ENCODE results near the gene TEX19. TPM values are rescaled to one million over a fixed set of nuclear protein-coding genes. Genes with fewer than 3 reads are reported as not detected.
"Not testable (repeated sequence)": the region's sequence is repeated elsewhere in the genome, so short reads cannot be mapped to it uniquely, and the experiment has no call there.

Gene TEX19
- total and polyA plus RNA-seq, 9 of the 15 experiments (the other 6 are each of a cell fraction or from before 2014, with no cell fraction given): 0.10 to 4.9 (median 1.9) TPM

- H3K9me1 ChIP-seq (ENCODE audit: control insufficient read depth, insufficient read depth, low read length); H3K4me2 ChIP-seq (ENCODE audit: insufficient read depth, low read length); BruUV-seq (replicated peaks); H2AFZ ChIP-seq (ENCODE audit: low read depth, low read length); H3K36me3 ChIP-seq (ENCODE audit: control insufficient read depth, insufficient read depth, low read length); H4K20me1 ChIP-seq (replicated peaks; ENCODE audit: control insufficient read depth, insufficient read depth, low read length); FAIRE-seq; POLR2A ChIA-PET; ATAC-seq; intact Hi-C loops (cut with micrococcal nuclease); CTCF ChIA-PET (ENCODE audit: low intra/inter-chr PET ratio); DNase-seq (ENCODE audit: extremely low read depth in 1 of 4, low spot score in 3 of 4); H3K9ac ChIP-seq (ENCODE audit: insufficient read depth in 1 of 2, low read depth in 2 of 2, low read length in 2 of 2); H3K9me3 ChIP-seq (replicated peaks; ENCODE audit: control insufficient read depth, insufficient read depth, low read depth, low read length); in situ Hi-C loops (cut with MboI); H3K4me3 ChIP-seq; H3K27me3 ChIP-seq (ENCODE audit: control insufficient read depth in 2 of 2, insufficient read depth in 2 of 2, low read length in 2 of 2); H3K27ac ChIP-seq (ENCODE audit: extremely low read depth, low read depth, low read length); H3K79me2 ChIP-seq (ENCODE audit: control insufficient read depth, insufficient read depth, low read length): not testable (repeated sequence)
- TF ChIP-seq CBFA2T2 (conservative IDR thresholded peaks at IDR 0.05): peak; percentile 15; the same call in 1 of the 2 replicates
- 0 out of 2 replicates have a peak, but pooled peaks have one; percentile 17 for TF ChIP-seq SOX6 (IDR thresholded peaks at IDR 0.05)
- TF ChIP-seq CBFA2T3 (IDR thresholded peaks at IDR 0.05): peak; percentile 29; the same call in 1 of the 2 replicates
- H3K4me1 ChIP-seq (replicated peaks in 1 of 2; ENCODE audit: control insufficient read depth in 2 of 2, insufficient read depth in 2 of 2, low read length in 2 of 2): peaks cover 3 to 52% of the 10 kb centered on the region in 2 experiments; a peak in 3 of 5 replicates
- WGBS (ENCODE audit: insufficient coverage, low coverage, missing lambda C conversion rate): 9% methylated on average over 2 of the region's 5 CpGs
Observed at GRCh38 chr17:82377294-82377693, 18.2 kb downstream of the TEX19 start.

- Histone ChIP-seq H3K27ac (ENCODE audit: extremely low read depth, low read depth, low read length) (no peak overlapping the region), H3K4me1 (replicated peaks in 1 of 2; ENCODE audit: control insufficient read depth in 2 of 2, insufficient read depth in 2 of 2, low read length in 2 of 2) (peaks cover 3 to 51% of the 10 kb centered on the region in 2 experiments; a peak in 2 of 5 replicates), H3K36me3 (ENCODE audit: control insufficient read depth, insufficient read depth, low read length) (no peaks in the 10 kb centered on the region), H3K9me3 (replicated peaks; ENCODE audit: control insufficient read depth, insufficient read depth, low read depth, low read length) (no peaks in the 10 kb centered on the region), H3K9ac (ENCODE audit: insufficient read depth in 1 of 2, low read depth in 2 of 2, low read length in 2 of 2) (peak overlapping the region in 1 of 2 experiments; percentile 74; a peak in 2 of 4 replicates), H3K27me3 (ENCODE audit: control insufficient read depth in 2 of 2, insufficient read depth in 2 of 2, low read length in 2 of 2) (no peaks in the 10 kb centered on the region), H3K79me2 (ENCODE audit: control insufficient read depth, insufficient read depth, low read length) (no peaks in the 10 kb centered on the region), H3K9me1 (ENCODE audit: control insufficient read depth, insufficient read depth, low read length) (no peaks in the 10 kb centered on the region), H3K4me3 (no peak overlapping the region), H3K4me2 (ENCODE audit: insufficient read depth, low read length) (no peak overlapping the region), H2AFZ (ENCODE audit: low read depth, low read length) (no peak overlapping the region), H4K20me1 (replicated peaks; ENCODE audit: control insufficient read depth, insufficient read depth, low read length) (no peaks in the 10 kb centered on the region)
- DNase-seq (ENCODE audit: extremely low read depth in 1 of 4, low spot score in 3 of 4) (no peak), ATAC-seq (no peak), FAIRE-seq (no peak)
- intact Hi-C loops (cut with micrococcal nuclease) (no loop called here), in situ Hi-C loops (cut with MboI) (no loop called here)
- CTCF ChIA-PET (ENCODE audit: low intra/inter-chr PET ratio): no interaction called here
- POLR2A ChIA-PET: interaction anchor here (0.6 to 0.9 kb wide), 3 partner anchors 8 to 438 kb away, joined by 3 read pairs; no protein-coding TSS in a partner anchor
- no TSS peak for BruUV-seq (replicated peaks)
- 66% methylated on average over 25 of the region's 31 CpGs for WGBS (ENCODE audit: insufficient coverage, low coverage, missing lambda C conversion rate)
- TF ChIP-seq C11orf30 (IDR thresholded peaks at IDR 0.05; ENCODE audit: low read depth) (no peak), THAP12 (CRISPR knock-in tag; IDR thresholded peaks at IDR 0.05) (no peak), ZNF121 (CRISPR knock-in tag; conservative IDR thresholded peaks at IDR 0.05) (0 out of 2 replicates have a peak, but pooled peaks have one; percentile 19), GABPA (tag; conservative IDR thresholded peaks at IDR 0.05; ENCODE audit: low read depth) (no peak), POLR2G (IDR thresholded peaks at IDR 0.05; ENCODE audit: low read depth, low read length) (peak; percentile 40; the same call in 1 of the 2 replicates), POLR3G (IDR thresholded peaks at IDR 0.05; ENCODE audit: extremely low read depth, insufficient read length, insufficient replicate concordance) (no peak), ZNF431 (CRISPR knock-in tag; IDR thresholded peaks at IDR 0.05) (no peak), ZNF184 (CRISPR knock-in tag; IDR thresholded peaks at IDR 0.05) (no peak), MXD1 (CRISPR knock-in tag; IDR thresholded peaks at IDR 0.05; ENCODE audit: borderline replicate concordance, poor library complexity, severe bottlenecking) (no peak)
Observed at GRCh38 chr17:82377924-82378740, 19.1 kb downstream of the TEX19 start.
